ENCODE results near the gene MGAT1. TPM values are rescaled to one million over a fixed set of nuclear protein-coding genes. Genes with fewer than 3 reads are reported as not detected.
A peak's percentile ranks its signal among the peaks of the same experiment; 100 is the strongest.

Gene MGAT1
- total RNA-seq, 1 donor from 2014 or later = 116 TPM

DNA sequence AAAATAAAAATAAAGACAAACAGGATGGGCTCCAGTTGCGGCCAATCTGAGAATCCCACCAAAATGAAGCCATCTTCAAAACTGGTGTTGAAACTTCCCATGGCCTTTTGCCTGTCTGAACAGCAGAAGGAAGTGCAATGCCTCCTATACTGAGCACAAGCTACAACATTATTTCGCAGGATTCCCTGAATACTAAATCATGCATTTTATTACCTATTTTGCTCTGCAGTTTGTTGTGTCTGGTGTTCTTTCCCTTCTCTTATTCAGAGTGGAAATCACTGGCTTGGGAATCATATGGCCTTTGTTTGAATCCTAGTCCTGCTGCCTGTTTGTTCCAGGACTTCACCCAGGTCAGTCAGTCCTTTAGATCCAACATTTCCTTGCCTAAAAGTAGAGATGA lies 62.6 kb downstream of the MGAT1 start, which contains the start of gene OR2Y1:
OR2Y1 (minus strand) TSS at position 101 of the 400 bp plus-strand sequence; CDS start at position 101, 0 bp downstream.
- Histone ChIP-seq H3K27ac (ENCODE audit: low read depth, low read length) (no peak within 1 kb of the TSS), H3K79me2 (ENCODE audit: insufficient read depth, low read length) (no peaks in the 10 kb centered on the region), H3K4me1 (ENCODE audit: insufficient read depth, low read length) (no peaks in the 10 kb centered on the region), H3K9ac (ENCODE audit: low read length) (no peak within 1 kb of the TSS), H3K36me3 (ENCODE audit: insufficient read depth, low read length) (no peaks in the 10 kb centered on the region), H3K4me2 (ENCODE audit: low read length) (no peak within 1 kb of the TSS), H3K9me3 (ENCODE audit: insufficient read depth, low read depth, low read length) (no peaks in the 10 kb centered on the region), H2AFZ (ENCODE audit: low read depth, low read length) (no peak within 1 kb of the TSS), H4K20me1 (ENCODE audit: insufficient read depth, low read length) (no peaks in the 10 kb centered on the region), H3K4me3 (ENCODE audit: insufficient read depth, low read depth, low read length) (no peak within 1 kb of the TSS), H3K27me3 (ENCODE audit: insufficient read depth, low read length) (peaks cover 2% of the 10 kb centered on the region)
- peaks cover 2% of the 10 kb centered on the region for H3K36me3 Mint-ChIP-seq (ENCODE audit: low read depth, unreplicated experiment)
- DNase-seq (ENCODE audit: low read depth) = no peak
- no peak for FAIRE-seq
- no peak within 1 kb of the TSS for H3K4me3 Mint-ChIP-seq (ENCODE audit: unreplicated experiment)
- peaks cover 10% of the 10 kb centered on the region for H3K4me1 Mint-ChIP-seq (ENCODE audit: low read depth, unreplicated experiment)
- no peak for TF ChIP-seq EZH2 (IDR thresholded peaks at IDR 0.05; ENCODE audit: insufficient read depth, low read length)
- TF ChIP-seq, protein P1, sequence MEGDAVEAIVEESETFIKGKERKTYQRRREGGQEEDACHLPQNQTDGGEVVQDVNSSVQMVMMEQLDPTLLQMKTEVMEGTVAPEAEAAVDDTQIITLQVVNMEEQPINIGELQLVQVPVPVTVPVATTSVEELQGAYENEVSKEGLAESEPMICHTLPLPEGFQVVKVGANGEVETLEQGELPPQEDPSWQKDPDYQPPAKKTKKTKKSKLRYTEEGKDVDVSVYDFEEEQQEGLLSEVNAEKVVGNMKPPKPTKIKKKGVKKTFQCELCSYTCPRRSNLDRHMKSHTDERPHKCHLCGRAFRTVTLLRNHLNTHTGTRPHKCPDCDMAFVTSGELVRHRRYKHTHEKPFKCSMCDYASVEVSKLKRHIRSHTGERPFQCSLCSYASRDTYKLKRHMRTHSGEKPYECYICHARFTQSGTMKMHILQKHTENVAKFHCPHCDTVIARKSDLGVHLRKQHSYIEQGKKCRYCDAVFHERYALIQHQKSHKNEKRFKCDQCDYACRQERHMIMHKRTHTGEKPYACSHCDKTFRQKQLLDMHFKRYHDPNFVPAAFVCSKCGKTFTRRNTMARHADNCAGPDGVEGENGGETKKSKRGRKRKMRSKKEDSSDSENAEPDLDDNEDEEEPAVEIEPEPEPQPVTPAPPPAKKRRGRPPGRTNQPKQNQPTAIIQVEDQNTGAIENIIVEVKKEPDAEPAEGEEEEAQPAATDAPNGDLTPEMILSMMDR (IDR thresholded peaks at IDR 0.05; ENCODE audit: insufficient read depth, low read depth, low read length) = no peak
- no peaks in the 10 kb centered on the region for H3K9me3 Mint-ChIP-seq (ENCODE audit: unreplicated experiment)
- no peaks in the 10 kb centered on the region for H3K27me3 Mint-ChIP-seq (ENCODE audit: low read depth, unreplicated experiment)
- H3K27ac Mint-ChIP-seq (ENCODE audit: unreplicated experiment) = peak within 1 kb of the TSS; percentile 67

GRCh38 chr5:180739271-180739670 lies 63.3 kb downstream of the MGAT1 start:
- FAIRE-seq (no peak), DNase-seq (ENCODE audit: low read depth) (peak; percentile 10)
- Histone ChIP-seq H3K9ac (ENCODE audit: low read length) (no peak overlapping the region), H3K36me3 (ENCODE audit: insufficient read depth, low read length) (no peaks in the 10 kb centered on the region), H3K4me3 (ENCODE audit: insufficient read depth, low read depth, low read length) (no peak overlapping the region), H3K27ac (ENCODE audit: low read depth, low read length) (no peak overlapping the region), H3K27me3 (ENCODE audit: insufficient read depth, low read length) (peaks cover 2% of the 10 kb centered on the region), H2AFZ (ENCODE audit: low read depth, low read length) (no peak overlapping the region), H3K4me1 (ENCODE audit: insufficient read depth, low read length) (no peaks in the 10 kb centered on the region), H3K9me3 (ENCODE audit: insufficient read depth, low read depth, low read length) (no peaks in the 10 kb centered on the region), H3K79me2 (ENCODE audit: insufficient read depth, low read length) (no peaks in the 10 kb centered on the region), H4K20me1 (ENCODE audit: insufficient read depth, low read length) (no peaks in the 10 kb centered on the region), H3K4me2 (ENCODE audit: low read length) (no peak overlapping the region)
- Mint-ChIP-seq H3K27ac (ENCODE audit: unreplicated experiment) (peak overlapping the region; percentile 67), H3K4me1 (ENCODE audit: low read depth, unreplicated experiment) (peaks cover 10% of the 10 kb centered on the region), H3K27me3 (ENCODE audit: low read depth, unreplicated experiment) (no peaks in the 10 kb centered on the region), H3K9me3 (ENCODE audit: unreplicated experiment) (no peaks in the 10 kb centered on the region), H3K4me3 (ENCODE audit: unreplicated experiment) (no peak overlapping the region), H3K36me3 (ENCODE audit: low read depth, unreplicated experiment) (peaks cover 2% of the 10 kb centered on the region)
- no peak for TF ChIP-seq EZH2 (IDR thresholded peaks at IDR 0.05; ENCODE audit: insufficient read depth, low read length)
- TF ChIP-seq, protein P1 (IDR thresholded peaks at IDR 0.05; ENCODE audit: insufficient read depth, low read depth, low read length) = no peak

DNA sequence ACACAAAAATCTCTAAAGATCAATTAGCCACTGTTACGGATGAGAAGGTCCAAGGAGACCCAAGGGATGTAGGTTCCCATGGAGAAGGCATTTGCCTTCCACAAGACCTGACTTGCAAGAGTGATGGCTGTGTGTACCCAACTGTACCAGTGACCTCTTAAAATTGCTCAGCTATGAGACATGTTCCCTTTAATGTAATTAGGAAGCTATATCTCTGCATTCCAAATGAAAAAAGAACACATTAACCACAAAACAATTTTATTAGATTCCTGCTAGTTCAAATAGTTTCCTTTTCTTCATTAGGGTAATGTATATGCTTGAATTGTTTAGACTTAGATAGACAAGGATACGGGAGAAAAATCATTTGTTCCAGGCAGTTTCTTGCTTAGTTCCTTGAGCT lies 66.1 kb downstream of the MGAT1 start:
- Mint-ChIP-seq H3K4me1 (ENCODE audit: low read depth, unreplicated experiment) (peaks cover 10% of the 10 kb centered on the region), H3K9me3 (ENCODE audit: unreplicated experiment) (no peaks in the 10 kb centered on the region), H3K4me3 (ENCODE audit: unreplicated experiment) (no peak overlapping the region), H3K27ac (ENCODE audit: unreplicated experiment) (no peak overlapping the region), H3K27me3 (ENCODE audit: low read depth, unreplicated experiment) (peaks cover 2% of the 10 kb centered on the region), H3K36me3 (ENCODE audit: low read depth, unreplicated experiment) (peaks cover 2% of the 10 kb centered on the region)
- no peak overlapping the region for H2AFZ ChIP-seq (ENCODE audit: low read depth, low read length)
- H3K4me1 ChIP-seq (ENCODE audit: insufficient read depth, low read length) = no peaks in the 10 kb centered on the region
- FAIRE-seq (peak; percentile 5), DNase-seq (ENCODE audit: low read depth) (no peak)
- H3K9ac ChIP-seq (ENCODE audit: low read length) = no peak overlapping the region
- TF ChIP-seq, protein P1 (IDR thresholded peaks at IDR 0.05; ENCODE audit: insufficient read depth, low read depth, low read length) = no peak
- no peak for TF ChIP-seq EZH2 (IDR thresholded peaks at IDR 0.05; ENCODE audit: insufficient read depth, low read length)
- H3K4me2 ChIP-seq (ENCODE audit: low read length) = no peak overlapping the region
- no peaks in the 10 kb centered on the region for H3K27me3 ChIP-seq (ENCODE audit: insufficient read depth, low read length)
- no peaks in the 10 kb centered on the region for H3K79me2 ChIP-seq (ENCODE audit: insufficient read depth, low read length)
- no peaks in the 10 kb centered on the region for H4K20me1 ChIP-seq (ENCODE audit: insufficient read depth, low read length)
- H3K4me3 ChIP-seq (ENCODE audit: insufficient read depth, low read depth, low read length) = no peak overlapping the region
- H3K36me3 ChIP-seq (ENCODE audit: insufficient read depth, low read length) = no peaks in the 10 kb centered on the region
- H3K9me3 ChIP-seq (ENCODE audit: insufficient read depth, low read depth, low read length) = no peaks in the 10 kb centered on the region
- H3K27ac ChIP-seq (ENCODE audit: low read depth, low read length) = no peak overlapping the region

Measured in astrocyte (in vitro differentiated cells and primary cell).